Urinary bladder (tissue), 4 donors: ENCODE results near the gene TSC22D3. TPM values are rescaled to one million over a fixed set of nuclear protein-coding genes. Genes with fewer than 3 reads are reported as not detected.
"Not testable (repeated sequence)": the region's sequence is repeated elsewhere in the genome, so short reads cannot be mapped to it uniquely, and the experiment has no call there.

Experiments
- DNase-seq: peaks from one replicate; pipeline ENCODE4 v3.0.0-alpha.2; 2015; ENCODE audit errors: extremely low spot score
- H3K27ac ChIP-seq: one replicate; pipeline ENCODE4 v1.5.1; 2013; ENCODE audit warnings: low read depth, mild to moderate bottlenecking, moderate library complexity
- H3K36me3 ChIP-seq: one replicate; pipeline ENCODE4 v1.6.1; 2013; ENCODE audit warnings: mild to moderate bottlenecking, moderate library complexity; ENCODE audit not compliant: insufficient read depth
- H3K4me1 ChIP-seq: one replicate; pipeline ENCODE4 v1.6.1; 2013; ENCODE audit warnings: mild to moderate bottlenecking, moderate library complexity; ENCODE audit not compliant: insufficient read depth
- H3K4me3 ChIP-seq: one replicate; pipeline ENCODE4 v1.5.1; 2013; ENCODE audit warnings: low read depth, low read length
- WGBS: extraction: QIAGEN DNeasy Blood & Tissue Kit; methylation state at CpG from one replicate; pipeline ENCODE4 v1.1.7; 2013; 5-methylcytosine and 5-hydroxymethylcytosine counted together
- polyA plus RNA-seq: library from polyadenylated mRNA; stranded (reverse); fragments of 200-250 nt; gene quantifications from one replicate; pipeline ENCODE4 v1.2.3, GENCODE V29; 2013
- total RNA-seq: library from RNA; depleted of rRNA; stranded (reverse); fragments of >200 nt; gene quantifications from one replicate; pipeline ENCODE4 v1.2.3, GENCODE V29; 2014
- donor health status: healthy with polysubstance abuse.
- donor health status: healthy.

TSC22D3 gene
- total and polyA plus RNA-seq, 2 donors = 63.2 to 843 TPM

GRCh38 chrX:107707866-107708265 lies 67.7 kb downstream of the TSC22D3 start:
- DNase-seq = no peak
- Histone ChIP-seq H3K4me3 (no peak overlapping the region), H3K4me1 (no peaks in the 10 kb centered on the region), H3K36me3 (no peaks in the 10 kb centered on the region), H3K27ac (no peak overlapping the region)
- whole genome bisulfite sequencing = 94% methylated on average over 9 of the region's 9 CpGs

GRCh38 chrX:107706309-107706708 lies 69.3 kb downstream of the TSC22D3 start:
- no peak overlapping the region for H3K4me3 ChIP-seq
- no peaks in the 10 kb centered on the region for H3K36me3 ChIP-seq
- H3K27ac ChIP-seq = no peak overlapping the region
- no peaks in the 10 kb centered on the region for H3K4me1 ChIP-seq
- no peak for DNase-seq

- no peak overlapping the region for H3K4me3 ChIP-seq
- WGBS = 79% methylated on average over 2 of the region's 2 CpGs
- DNase-seq = no peak
- peaks cover 2% of the 10 kb centered on the region for H3K4me1 ChIP-seq
- H3K36me3 ChIP-seq = no peaks in the 10 kb centered on the region
- H3K27ac ChIP-seq = no peak overlapping the region
Measured at GRCh38 chrX:107704587-107704986, 71.0 kb downstream of the TSC22D3 start.

DNA sequence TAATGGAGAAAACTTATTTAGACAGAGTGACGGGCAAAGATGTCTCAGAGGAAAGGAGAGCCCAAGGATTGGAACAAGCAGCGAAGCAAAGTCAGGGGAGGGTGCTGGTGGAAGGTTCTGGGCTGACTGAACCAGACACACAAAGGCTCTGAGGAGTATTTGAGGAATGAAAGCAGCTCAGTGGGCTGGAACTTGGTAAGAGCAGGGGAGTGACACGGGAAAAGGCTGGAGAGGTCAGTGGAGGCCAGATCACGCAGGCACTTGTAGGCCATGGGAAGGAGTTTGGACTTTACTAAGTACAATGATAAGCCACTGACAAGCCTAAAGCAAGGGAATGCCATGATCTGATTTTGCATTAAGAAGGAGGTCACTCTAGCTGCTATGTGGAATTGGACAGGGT lies 71.4 kb downstream of the TSC22D3 start:
- no peak overlapping the region for H3K27ac ChIP-seq
- H3K4me1 ChIP-seq = peaks cover 2% of the 10 kb centered on the region
- DNase-seq = no peak
- no peaks in the 10 kb centered on the region for H3K36me3 ChIP-seq
- 89% methylated on average over 4 of the region's 4 CpGs for WGBS
- H3K4me3 ChIP-seq = no peak overlapping the region

DNA sequence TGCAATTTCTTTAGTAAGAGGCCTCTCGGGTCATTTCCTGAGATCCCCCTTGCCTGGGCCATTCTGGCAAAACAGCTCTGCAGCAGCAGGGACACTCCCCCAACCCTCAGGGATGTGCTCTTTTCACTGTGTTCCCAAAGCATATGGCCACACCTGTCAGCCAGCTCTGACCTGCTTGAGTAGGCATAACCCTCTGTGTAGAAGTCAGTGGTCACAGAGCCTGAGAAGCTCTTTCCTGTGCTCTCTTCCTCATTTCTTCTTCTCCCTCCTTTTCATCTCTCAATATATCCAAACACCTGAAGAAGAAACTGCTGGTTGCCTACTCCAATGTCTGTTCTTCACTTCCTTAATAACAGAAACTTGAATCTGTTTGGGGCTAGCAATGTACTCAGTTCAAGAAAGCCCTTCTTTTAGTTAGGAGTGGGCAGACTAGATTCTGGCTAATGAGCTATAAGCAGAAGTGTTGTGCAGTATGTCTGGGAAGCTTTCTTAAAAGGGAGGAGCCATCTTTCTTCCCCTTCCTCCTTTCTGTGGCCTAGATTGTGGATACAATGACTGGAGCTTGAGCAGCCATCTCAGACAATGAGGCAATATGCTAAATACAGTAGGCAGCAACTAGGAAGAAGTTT lies 74.0 kb downstream of the TSC22D3 start:
- no peak overlapping the region for H3K27ac ChIP-seq
- peaks cover 2% of the 10 kb centered on the region for H3K4me1 ChIP-seq
- H3K4me3 ChIP-seq = no peak overlapping the region
- WGBS = 68% methylated on average over 1 of the region's 1 CpG
- no peaks in the 10 kb centered on the region for H3K36me3 ChIP-seq
- DNase-seq = no peak

DNA sequence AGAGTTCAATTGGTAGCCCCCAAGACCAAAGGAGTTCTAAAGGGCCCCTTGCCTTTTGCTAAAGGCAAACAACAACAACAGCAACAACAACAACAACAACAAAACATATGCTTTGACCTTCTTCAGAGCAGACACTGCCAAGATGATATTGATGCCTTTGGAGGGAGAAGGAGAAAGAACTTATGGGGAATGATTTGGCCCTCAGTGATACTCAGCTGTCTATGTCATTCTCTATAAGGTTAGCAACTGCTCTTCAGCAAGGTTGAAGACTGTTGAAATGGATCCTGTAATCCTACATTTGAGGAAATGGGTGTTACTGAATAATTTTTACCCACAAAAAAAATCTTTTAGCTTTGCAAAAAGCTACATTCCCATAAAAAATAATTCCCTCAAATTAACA lies 74.8 kb downstream of the TSC22D3 start:
- no peak for DNase-seq
- Histone ChIP-seq H3K4me3 (no peak overlapping the region), H3K4me1 (peaks cover 2% of the 10 kb centered on the region), H3K27ac (peak overlapping the region; percentile 45), H3K36me3 (no peaks in the 10 kb centered on the region)

- H3K27ac ChIP-seq = peak overlapping the region; percentile 52
- 20% methylated on average over 4 of the region's 4 CpGs for WGBS
- DNase-seq = no peak
Measured at GRCh38 chrX:107700317-107700774, 75.2 kb downstream of the TSC22D3 start.

GRCh38 chrX:107699616-107700015 lies 76.0 kb downstream of the TSC22D3 start:
- no peaks in the 10 kb centered on the region for H3K36me3 ChIP-seq
- DNase-seq = no peak
- H3K27ac ChIP-seq = peak overlapping the region; percentile 52
- 86% methylated on average over 2 of the region's 2 CpGs for WGBS
- H3K4me3 ChIP-seq = no peak overlapping the region
- peaks cover 2% of the 10 kb centered on the region for H3K4me1 ChIP-seq

More at GRCh38 chrX:107700317-107700774, 75.2 kb downstream of the TSC22D3 start:
- Histone ChIP-seq H3K4me1 (peaks cover 2% of the 10 kb centered on the region), H3K4me3 (no peak overlapping the region), H3K36me3 (no peaks in the 10 kb centered on the region)

DNA sequence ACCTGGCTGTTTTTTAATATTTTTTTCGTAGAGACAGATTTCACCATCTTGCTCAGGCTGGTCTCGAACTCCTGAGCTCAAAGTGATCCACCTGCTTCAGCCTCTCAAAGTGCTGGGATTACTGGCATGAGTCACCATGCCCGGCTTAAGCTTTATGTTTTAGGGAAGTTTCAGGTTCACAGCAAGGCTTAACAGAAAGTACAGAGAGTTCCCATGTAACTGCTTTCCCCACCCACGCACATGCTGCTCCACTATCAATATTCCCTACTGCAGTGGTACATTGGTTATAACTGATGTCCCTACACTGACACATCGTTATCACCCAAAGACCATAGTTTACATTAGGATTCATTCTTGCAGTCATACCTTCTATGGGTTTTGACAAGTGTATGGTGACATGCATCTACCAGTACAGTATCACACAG lies 84.6 kb downstream of the TSC22D3 start:
- H3K4me1 ChIP-seq = no peaks in the 10 kb centered on the region
- no peak overlapping the region for H3K4me3 ChIP-seq
- DNase-seq = no peak
- WGBS = 83% methylated on average over 5 of the region's 5 CpGs
- H3K27ac ChIP-seq = no peak overlapping the region
- H3K36me3 ChIP-seq = no peaks in the 10 kb centered on the region

DNA sequence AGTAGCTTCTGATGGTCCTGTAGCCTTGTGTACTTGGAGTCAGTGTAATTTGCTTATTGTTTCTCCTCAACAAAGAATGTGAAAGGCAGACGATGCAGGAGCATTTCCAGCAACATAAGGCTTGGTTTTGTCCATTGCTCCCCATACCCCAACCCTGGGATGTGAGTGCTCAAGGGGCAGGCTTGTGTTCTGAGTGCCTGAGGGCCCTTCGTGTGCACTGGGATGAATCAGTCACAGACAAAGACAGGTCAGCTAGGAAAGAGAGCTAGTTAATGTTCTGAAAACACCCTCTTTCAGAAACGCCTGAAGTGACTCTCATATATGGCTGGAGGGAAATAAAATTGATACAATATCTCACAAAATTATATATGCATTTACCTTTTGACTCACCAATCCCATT lies 88.1 kb downstream of the TSC22D3 start:
- WGBS = 78% methylated on average over 3 of the region's 3 CpGs

DNA sequence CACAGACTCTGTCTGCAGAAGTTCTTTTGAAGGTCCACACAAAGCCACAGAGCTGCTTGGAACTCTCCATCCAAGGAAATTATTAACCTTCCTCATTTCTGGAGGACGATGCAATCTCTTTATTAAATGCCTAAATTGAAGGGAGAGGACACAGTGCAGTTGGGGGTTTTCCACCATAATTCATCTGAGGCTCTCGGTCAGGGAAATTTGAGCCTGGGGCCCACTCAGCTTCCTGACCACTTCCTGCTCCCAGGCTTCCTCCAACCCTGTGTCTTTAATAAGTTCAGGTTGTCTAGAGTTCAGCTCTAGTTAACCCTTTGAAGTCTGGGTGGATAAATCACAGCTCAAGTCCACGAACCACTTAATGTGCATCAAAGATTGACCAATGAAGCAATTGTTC lies 88.8 kb downstream of the TSC22D3 start:
- Histone ChIP-seq H3K27ac (no peak overlapping the region), H3K4me3 (no peak overlapping the region), H3K4me1 (no peaks in the 10 kb centered on the region), H3K36me3 (no peaks in the 10 kb centered on the region)
- DNase-seq = no peak
- WGBS = 58% methylated on average over 3 of the region's 3 CpGs

More for the DNA sequence above, 88.1 kb downstream of the TSC22D3 start:
- Histone ChIP-seq H3K27ac (no peak overlapping the region), H3K4me3 (no peak overlapping the region), H3K36me3 (no peaks in the 10 kb centered on the region), H3K4me1 (no peaks in the 10 kb centered on the region)
- no peak for DNase-seq

- Histone ChIP-seq H3K4me1 (no peaks in the 10 kb centered on the region), H3K36me3 (no peaks in the 10 kb centered on the region), H3K27ac (no peak overlapping the region), H3K4me3 (no peak overlapping the region)
- DNase-seq = no peak
- 91% methylated on average over 3 of the region's 3 CpGs for WGBS
Measured at GRCh38 chrX:107686026-107686425, 89.6 kb downstream of the TSC22D3 start.

GRCh38 chrX:107685586-107685985 lies 90.0 kb downstream of the TSC22D3 start:
- 98% methylated on average over 9 of the region's 9 CpGs for WGBS

GRCh38 chrX:107684956-107685385 lies 90.6 kb downstream of the TSC22D3 start:
- no peak for DNase-seq

More at GRCh38 chrX:107685586-107685985, 90.0 kb downstream of the TSC22D3 start:
- H3K27ac ChIP-seq, H3K4me1 ChIP-seq, H3K4me3 ChIP-seq, H3K36me3 ChIP-seq, DNase-seq: not testable (repeated sequence)

More at GRCh38 chrX:107684956-107685385, 90.6 kb downstream of the TSC22D3 start:
- 50% methylated on average over 5 of the region's 5 CpGs for WGBS
- Histone ChIP-seq H3K36me3 (no peaks in the 10 kb centered on the region), H3K4me3 (no peak overlapping the region), H3K27ac (no peak overlapping the region), H3K4me1 (no peaks in the 10 kb centered on the region)
